H1 (cell line): ENCODE measurements around the gene PPME1. TPM values are rescaled to one million over a fixed set of nuclear protein-coding genes. Genes with fewer than 3 reads are reported as not detected.

Experiments
- CTCF ChIA-PET: fragments of 300-600 bp; sonication (Branson Sonifier 250); formaldehyde crosslinking; loops from one replicate; lab custom pipeline; 2021; ENCODE audit not compliant: partially characterized antibody; lab: Charles Lee
- POLR2A ChIA-PET: fragments of 300-600 bp; sonication (Branson Sonifier 250); formaldehyde crosslinking; loops from one replicate; lab custom pipeline; 2021; ENCODE audit warnings: inconsistent platforms; ENCODE audit not compliant: partially characterized antibody; lab: Charles Lee
- DNase-seq, 2 experiments: peaks; one replicate each; pipeline versions ENCODE4 v3.0.0 to v3.0.0-alpha.2; 2010 to 2022; ENCODE audit warnings: low spot score in 2 of 2, low read depth in 1 of 2, mixed read lengths in 1 of 2
- FAIRE-seq: peaks from 2 replicates; lab custom pipeline; 2011; peaks lifted over from hg19 to GRCh38; lab: Jason Lieb, UNC
- H2AFZ ChIP-seq: 2 replicates; pipeline ENCODE4 v1.8.1; 2012; ENCODE audit warnings: low read length, inconsistent platforms
- H2AK5ac ChIP-seq: 2 replicates; pipeline ENCODE4 v1.6.1; 2013; ENCODE audit warnings: low read depth, low read length
- H2BK120ac ChIP-seq: replicated peaks from 2 replicates; pipeline ENCODE3; 2013; ENCODE audit warnings: low read depth, low read length, inconsistent platforms
- H2BK12ac ChIP-seq: 2 replicates; pipeline ENCODE4 v1.6.1; 2013; ENCODE audit warnings: low read depth, low read length
- H2BK15ac ChIP-seq: 2 replicates; pipeline ENCODE4 v1.6.1; 2013; ENCODE audit warnings: low read length
- H2BK20ac ChIP-seq: 2 replicates; pipeline ENCODE4 v1.6.1; 2013; ENCODE audit warnings: low read length
- H2BK5ac ChIP-seq: 2 replicates; pipeline ENCODE4 v1.6.1; 2013; ENCODE audit warnings: low read depth, low read length
- H3K14ac ChIP-seq: 2 replicates; pipeline ENCODE4 v1.6.1; 2013; ENCODE audit warnings: inconsistent platforms; ENCODE audit not compliant: insufficient read length
- H3K18ac ChIP-seq: 2 replicates; pipeline ENCODE4 v1.6.1; 2013; ENCODE audit warnings: low read length; ENCODE audit errors: extremely low read depth
- H3K23ac ChIP-seq: 2 replicates; pipeline ENCODE4 v1.6.1; 2013; ENCODE audit warnings: inconsistent platforms; ENCODE audit not compliant: insufficient read length
- H3K23me2 ChIP-seq: 2 replicates; pipeline ENCODE4 v1.6.1; 2013; ENCODE audit warnings: low read depth, low read length
- H3K27ac ChIP-seq: 2 replicates; pipeline ENCODE4 v1.6.1; 2011; ENCODE audit warnings: low read depth, low read length, inconsistent platforms
- H3K27me3 ChIP-seq, 4 experiments: replicated peaks in 1 of 4; 1 replicate in 1 of 4; 2 replicates in 3 of 4; pipeline versions ENCODE4 v1.6.1 to v1.8.1; 2011 to 2013; ENCODE audit warnings: low read length in 3 of 4, mild to moderate bottlenecking in 3 of 4, inconsistent platforms in 2 of 4, mixed read lengths in 2 of 4, moderate library complexity in 1 of 4; ENCODE audit not compliant: control insufficient read depth in 3 of 4, insufficient read depth in 3 of 4; ENCODE audit errors: extremely low read depth in 1 of 4
- H3K36me3 ChIP-seq, 4 experiments: 2 replicates each; pipeline versions ENCODE4 v1.6.1 to v1.8.1; 2011 to 2013; ENCODE audit warnings: mild to moderate bottlenecking in 4 of 4, low read length in 3 of 4, moderate library complexity in 2 of 4, control low read depth in 1 of 4, inconsistent platforms in 1 of 4; ENCODE audit not compliant: insufficient read depth in 4 of 4, control insufficient read depth in 2 of 4
- H3K4ac ChIP-seq: replicated peaks from 2 replicates; pipeline ENCODE3; 2013; ENCODE audit warnings: low read length, low read depth, mixed read lengths, inconsistent platforms; ENCODE audit not compliant: insufficient read length
- H3K4me1 ChIP-seq, 4 experiments: replicated peaks in 1 of 4; 1 replicate in 1 of 4; 2 replicates in 3 of 4; pipeline versions ENCODE4 v1.6.1 to v1.8.1; 2011 to 2013; ENCODE audit warnings: low read length in 3 of 4, inconsistent platforms in 2 of 4, mixed read lengths in 1 of 4; ENCODE audit not compliant: insufficient read depth in 4 of 4, control insufficient read depth in 3 of 4
- H3K4me2 ChIP-seq, 2 experiments: 2 replicates each; pipeline versions ENCODE4 v1.6.1 to v1.8.1; 2011 to 2013; ENCODE audit warnings: low read depth in 2 of 2, low read length in 2 of 2, control low read depth in 1 of 2, inconsistent platforms in 1 of 2, mild to moderate bottlenecking in 1 of 2; ENCODE audit not compliant: insufficient read depth in 1 of 2
- H3K4me3 ChIP-seq, 4 experiments: fragments of 200-600, 300-600 bp in 1 of 4; sonication (generic), shearing (Covaris generic), sonication (Bioruptor Twin) in 1 of 4; 2 replicates each; pipeline versions ENCODE4 v1.5.1 to v1.8.1; 2011 to 2016; ENCODE audit warnings: low read length in 4 of 4, low read depth in 3 of 4, control low read depth in 2 of 4, inconsistent platforms in 2 of 4, mild to moderate bottlenecking in 2 of 4, mixed read lengths in 1 of 4, moderate library complexity in 1 of 4; ENCODE audit not compliant: insufficient read depth in 2 of 4; ENCODE audit errors: extremely low read depth in 1 of 4
- H3K56ac ChIP-seq: replicated peaks from 2 replicates; pipeline ENCODE3; 2013; ENCODE audit warnings: low read depth, mild to moderate bottlenecking, mixed read lengths, low read length, inconsistent platforms; ENCODE audit not compliant: insufficient read length
- H3K79me1 ChIP-seq: 2 replicates; pipeline ENCODE4 v1.6.1; 2013; ENCODE audit warnings: low read depth, low read length, control low read depth
- H3K79me2 ChIP-seq, 2 experiments: 2 replicates each; pipeline versions ENCODE4 v1.6.1 to v1.8.1; 2012 to 2013; ENCODE audit warnings: low read length in 2 of 2, mild to moderate bottlenecking in 2 of 2, inconsistent platforms in 1 of 2; ENCODE audit not compliant: insufficient read depth in 2 of 2, control insufficient read depth in 1 of 2
- H3K9ac ChIP-seq, 4 experiments: replicated peaks in 1 of 4; 1 replicate in 1 of 4; 2 replicates in 3 of 4; pipeline versions ENCODE4 v1.6.1 to v1.8.1; 2011 to 2013; ENCODE audit warnings: low read depth in 3 of 4, low read length in 3 of 4, control low read depth in 2 of 4, mild to moderate bottlenecking in 2 of 4, moderate library complexity in 2 of 4, inconsistent platforms in 1 of 4; ENCODE audit errors: extremely low read depth in 1 of 4
- H3K9me3 ChIP-seq, 2 experiments: 2 replicates each; pipeline versions ENCODE4 v1.6.1 to v1.8.1; 2012 to 2013; ENCODE audit warnings: mild to moderate bottlenecking in 2 of 2, moderate library complexity in 2 of 2, control low read depth in 1 of 2, inconsistent platforms in 1 of 2, low read depth in 1 of 2, low read length in 1 of 2, mixed read lengths in 1 of 2; ENCODE audit not compliant: insufficient read depth in 2 of 2
- H4K20me1 ChIP-seq, 2 experiments: replicated peaks in 1 of 2; 2 replicates each; pipeline versions ENCODE3 to v1.8.1; 2011 to 2013; ENCODE audit warnings: inconsistent platforms in 2 of 2, low read length in 2 of 2, mild to moderate bottlenecking in 1 of 2; ENCODE audit not compliant: insufficient read depth in 2 of 2, control insufficient read depth in 1 of 2
- H4K5ac ChIP-seq: 2 replicates; pipeline ENCODE4 v1.6.1; 2013; ENCODE audit warnings: low read length, low read depth, mixed read lengths, inconsistent platforms; ENCODE audit not compliant: insufficient read length
- H4K8ac ChIP-seq: 2 replicates; pipeline ENCODE4 v1.8.0; 2013; ENCODE audit warnings: mild to moderate bottlenecking, moderate library complexity, low read length, inconsistent platforms; ENCODE audit not compliant: insufficient read depth; ENCODE audit errors: extremely low read depth
- H4K91ac ChIP-seq: replicated peaks from 2 replicates; pipeline ENCODE3; 2013; ENCODE audit warnings: low read length, mixed read lengths, inconsistent platforms; ENCODE audit not compliant: insufficient read length
- CHD1 ChIP-seq: IDR thresholded peaks from 2 replicates; pipeline ENCODE4 v1.6.1; 2012; ENCODE audit warnings: low read depth, low read length, improper control_type of control experiment
- CTCF ChIP-seq, 3 experiments: IDR thresholded peaks; 1 replicate in 2 of 3; 2 replicates in 1 of 3; pipeline versions ENCODE4 v1.5.1 to v1.6.1; 2011; ENCODE audit warnings: low read length in 3 of 3, mild to moderate bottlenecking in 3 of 3, inconsistent platforms in 2 of 3, low read depth in 1 of 3, moderate library complexity in 1 of 3; ENCODE audit not compliant: insufficient read depth in 1 of 3; ENCODE audit errors: control extremely low read depth in 1 of 3
- KDM5A ChIP-seq: fragments of 200-600 bp; IDR thresholded peaks from 2 replicates; pipeline ENCODE4 v1.7.1; 2012; ENCODE audit warnings: mild to moderate bottlenecking, low read length, inconsistent platforms, mixed read lengths
- RAD21 ChIP-seq, 2 experiments: IDR thresholded peaks in 1 of 2; conservative IDR thresholded peaks in 1 of 2; 2 replicates each; pipeline ENCODE4 v1.6.1; 2011; ENCODE audit warnings: low read depth in 2 of 2, low read length in 2 of 2, improper control_type of control experiment in 1 of 2, inconsistent platforms in 1 of 2, mild to moderate bottlenecking in 1 of 2, moderate library complexity in 1 of 2
- SP2 ChIP-seq: IDR thresholded peaks from 2 replicates; pipeline ENCODE4 v1.6.1; 2012; ENCODE audit warnings: mild to moderate bottlenecking, low read length, inconsistent platforms
- WGBS, 2 experiments: shearing (Covaris generic) in 1 of 2; methylation state at CpG; one replicate each; pipeline versions ENCODE4 v1.1.6 to v1.1.7; 2013 to 2015; ENCODE audit warnings: low lambda C conversion rate in 2 of 2, mixed read lengths in 2 of 2, inconsistent platforms in 1 of 2, low coverage in 1 of 2, missing lambda C conversion rate in 1 of 2; ENCODE audit not compliant: insufficient replicate concordance in 2 of 2, insufficient coverage in 1 of 2, insufficient read length in 1 of 2; ENCODE audit errors: extremely low coverage in 1 of 2, missing lambda C conversion rate in 1 of 2; 5-methylcytosine and 5-hydroxymethylcytosine counted together
- polyA plus RNA-seq, 7 experiments: library from polyadenylated mRNA; depleted of rRNA in 3 of 7; stranded (reverse) in 5 of 7; unstranded in 2 of 7; fragments of >200 nt in 5 of 7; fragments of 200-250 nt in 2 of 7; gene quantifications; 1 replicate in 5 of 7; 2 replicates in 1 of 7; 4 replicates in 1 of 7; pipeline versions ENCODE4 v1.2.1 to v1.2.3, GENCODE V29; 2011 to 2013; ENCODE audit warnings: missing spikeins in 2 of 7, mixed read lengths in 2 of 7
- total RNA-seq: library from RNA; stranded (reverse); fragmentation: NEBNext Ultra II Directional; extraction: Animal tissue kit (Norgen Biotek cat#: 25700); gene quantifications from 2 replicates; pipeline ENCODE4 v1.2.1, GENCODE V29; 2021

The PPME1 gene
- total and polyA plus RNA-seq, 2 of the 8 experiments (the other 6 are each of a cell fraction or from before 2014, with no cell fraction given) = 55.1 to 64.5 TPM

- H3K27me3 ChIP-seq = no peaks in the 10 kb centered on the region
- H3K4me1 ChIP-seq = no peaks in the 10 kb centered on the region
- H2BK20ac ChIP-seq = no peak overlapping the region
- WGBS, 2 experiments = 77% methylated on average over 2 of the region's 2 CpGs; no CpG with 5 or more reads in 1 of the 2 experiments
- FAIRE-seq (no peak), DNase-seq (no peak)
- no peak overlapping the region for H2BK12ac ChIP-seq
- POLR2A ChIA-PET = no interaction called here
- no peak overlapping the region for H3K14ac ChIP-seq
- no peaks in the 10 kb centered on the region for H3K79me2 ChIP-seq
- no peaks in the 10 kb centered on the region for H3K23me2 ChIP-seq
- no peak overlapping the region for H2BK5ac ChIP-seq
- no peaks in the 10 kb centered on the region for H3K9me3 ChIP-seq
- H3K9ac ChIP-seq = no peak overlapping the region
- H4K8ac ChIP-seq = no peak overlapping the region
- peaks cover 0 to 2% of the 10 kb centered on the region in 2 experiments for H4K20me1 ChIP-seq
- no peak overlapping the region for H3K4me3 ChIP-seq
- peak in 1 of 3 experiments; percentile 25; a peak in 2 of 4 replicates for TF ChIP-seq CTCF (IDR thresholded peaks at IDR 0.05; ENCODE audit: control extremely low read depth in 1 of 3, insufficient read depth in 1 of 3, low read depth in 1 of 3, low read length in 3 of 3)
- no peak for TF ChIP-seq CHD1
- no peak for TF ChIP-seq KDM5A
- TF ChIP-seq SP2 = no peak
- TF ChIP-seq RAD21 (IDR thresholded peaks at IDR 0.05 in 1 of 2, conservative IDR thresholded peaks at IDR 0.05 in 1 of 2; ENCODE audit: low read depth in 2 of 2, low read length in 2 of 2) = peak; percentile 33 to 43; a peak in 3 of 4 replicates
- H3K79me1 ChIP-seq = no peaks in the 10 kb centered on the region
- peaks cover 0 to 18% (median 12%) of the 10 kb centered on the region in 4 experiments; a peak in 6 of 8 replicates for H3K36me3 ChIP-seq
- H3K4me2 ChIP-seq = no peak overlapping the region
- no peak overlapping the region for H4K91ac ChIP-seq
- no peak overlapping the region for H3K18ac ChIP-seq
- H2AFZ ChIP-seq = no peak overlapping the region
- no peak overlapping the region for H3K56ac ChIP-seq
- no peak overlapping the region for H3K27ac ChIP-seq
- no peak overlapping the region for H3K4ac ChIP-seq
- no peak overlapping the region for H4K5ac ChIP-seq
- H3K23ac ChIP-seq = no peak overlapping the region
- no peak overlapping the region for H2AK5ac ChIP-seq
- no peak overlapping the region for H2BK15ac ChIP-seq
- CTCF ChIA-PET = interaction anchor here (0.9 to 1.4 kb wide), 3 partner anchors 13 to 29 kb away, joined by 3 to 4 read pairs (median 3); no protein-coding TSS in a partner anchor
- no peak overlapping the region for H2BK120ac ChIP-seq
Measured at GRCh38 chr11:74226907-74227306, 55.8 kb downstream of the PPME1 start.
